ENCODE results near the gene SMYD2.

SMYD2 gene

GRCh38 chr1:214351551-214352277, 70.8 kb downstream of the SMYD2 start:
- no peak for DNase-seq (ENCODE audit: low spot score)
- no peak for TF ChIP-seq CTCF (IDR thresholded peaks at IDR 0.05; ENCODE audit: borderline replicate concordance, control extremely low read depth, extremely low read depth, insufficient read depth, missing control alignments)
- in situ Hi-C loops (cut with MboI; ENCODE audit: low sequenced_read_pairs, unreplicated experiment), result no loop called here

GRCh38 chr1:214352838-214353237, 71.9 kb downstream of the SMYD2 start:
- no peak for TF ChIP-seq CTCF (IDR thresholded peaks at IDR 0.05; ENCODE audit: borderline replicate concordance, control extremely low read depth, extremely low read depth, insufficient read depth, missing control alignments)
- DNase-seq (ENCODE audit: low spot score), result no peak
- in situ Hi-C loops (cut with MboI; ENCODE audit: low sequenced_read_pairs, unreplicated experiment), result no loop called here

- in situ Hi-C loops (cut with MboI; ENCODE audit: low sequenced_read_pairs, unreplicated experiment), result no loop called here
- no peak for TF ChIP-seq CTCF (IDR thresholded peaks at IDR 0.05; ENCODE audit: borderline replicate concordance, control extremely low read depth, extremely low read depth, insufficient read depth, missing control alignments)
- DNase-seq (ENCODE audit: low spot score), result no peak
These were observed 73.6 kb downstream of the SMYD2 start for GRCh38 chr1:214354440-214355148.

DNA sequence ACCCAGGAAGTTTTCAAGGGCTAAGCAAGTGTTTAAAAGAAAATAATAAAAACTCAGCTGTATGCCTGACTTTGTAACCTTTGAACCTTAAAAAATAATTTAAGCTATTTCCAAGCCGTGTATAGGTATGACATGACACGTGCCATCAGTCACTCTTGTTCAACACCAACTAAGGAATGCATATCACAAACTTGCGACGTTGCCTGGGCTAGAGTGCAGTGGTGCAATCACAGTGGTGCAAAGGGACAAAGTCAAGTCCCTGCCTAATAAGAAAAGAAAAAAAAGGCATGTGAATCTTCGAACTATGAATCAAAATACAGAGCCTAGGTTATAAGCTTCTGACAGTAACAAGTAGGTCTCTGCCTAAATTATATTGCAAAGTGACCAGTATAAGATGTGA, 79.2 kb downstream of the SMYD2 start:
- in situ Hi-C loops (cut with MboI; ENCODE audit: low sequenced_read_pairs, unreplicated experiment), result no loop called here
- DNase-seq (ENCODE audit: low spot score), result no peak
- TF ChIP-seq CTCF (IDR thresholded peaks at IDR 0.05; ENCODE audit: borderline replicate concordance, control extremely low read depth, extremely low read depth, insufficient read depth, missing control alignments), result no peak

DNA sequence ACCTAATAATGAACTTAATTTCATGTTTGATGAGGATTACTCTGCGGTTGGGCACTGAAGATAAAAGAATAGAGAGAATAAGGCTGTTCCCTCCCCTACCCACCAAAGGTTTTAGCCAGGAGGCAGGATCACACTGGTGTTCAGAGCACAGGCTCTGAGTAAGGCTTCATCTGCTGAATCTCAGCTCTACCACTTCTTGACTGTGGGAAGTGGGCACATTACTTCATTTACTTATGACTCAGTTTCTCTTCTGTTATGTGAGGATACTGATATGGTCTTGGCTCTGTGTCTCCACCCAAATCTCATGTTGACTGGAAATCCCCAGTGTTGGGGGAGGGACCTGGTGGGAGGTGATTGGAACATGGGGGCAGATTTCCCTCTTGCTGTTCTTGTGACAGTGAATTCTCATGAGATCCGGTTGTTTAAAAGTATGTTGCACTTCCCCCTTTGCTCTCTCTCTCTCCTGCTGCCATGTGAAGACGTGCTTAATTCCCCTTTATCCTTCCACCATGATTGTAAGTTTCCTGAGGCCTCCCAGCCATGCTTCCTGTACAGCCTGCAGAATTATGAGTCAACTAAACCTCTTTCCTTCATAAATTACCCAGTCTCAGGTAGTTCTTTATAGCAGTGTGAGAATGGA, 79.7 kb downstream of the SMYD2 start:
- no peak for TF ChIP-seq CTCF (IDR thresholded peaks at IDR 0.05; ENCODE audit: borderline replicate concordance, control extremely low read depth, extremely low read depth, insufficient read depth, missing control alignments)
- DNase-seq (ENCODE audit: low spot score), result no peak
- in situ Hi-C loops (cut with MboI; ENCODE audit: low sequenced_read_pairs, unreplicated experiment), result no loop called here

DNA sequence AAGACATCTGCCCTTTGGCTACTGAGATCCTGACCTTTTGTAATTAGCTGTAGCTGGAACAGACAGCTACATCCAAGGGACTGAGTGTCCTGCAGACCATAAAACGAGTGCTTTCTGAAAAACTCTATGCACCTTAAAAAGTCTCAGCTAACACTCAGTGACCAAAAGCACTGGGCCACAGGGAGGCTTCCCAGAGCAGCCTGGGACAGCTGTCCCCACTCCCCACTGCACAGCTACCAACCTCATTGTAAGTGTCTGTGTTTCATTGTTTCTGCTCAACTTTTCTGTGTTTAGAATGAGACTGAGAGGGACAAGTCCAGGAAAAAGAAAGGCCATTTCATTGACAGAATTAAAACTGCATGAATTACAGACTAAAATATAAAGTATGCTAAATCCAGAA, 80.7 kb downstream of the SMYD2 start:
- TF ChIP-seq CTCF (IDR thresholded peaks at IDR 0.05; ENCODE audit: borderline replicate concordance, control extremely low read depth, extremely low read depth, insufficient read depth, missing control alignments), result no peak
- in situ Hi-C loops (cut with MboI; ENCODE audit: low sequenced_read_pairs, unreplicated experiment), result no loop called here
- DNase-seq (ENCODE audit: low spot score), result no peak

All from GM13976 (cell line).